ENCODE measurements around the gene ZNF598. TPM values are rescaled to one million over a fixed set of nuclear protein-coding genes. Genes with fewer than 3 reads are reported as not detected.
A peak's percentile ranks its signal among the peaks of the same experiment; 100 is the strongest.

Gene ZNF598
- total RNA-seq, 2 donors from 2014 or later, result 45.4 to 64.3 TPM

DNA sequence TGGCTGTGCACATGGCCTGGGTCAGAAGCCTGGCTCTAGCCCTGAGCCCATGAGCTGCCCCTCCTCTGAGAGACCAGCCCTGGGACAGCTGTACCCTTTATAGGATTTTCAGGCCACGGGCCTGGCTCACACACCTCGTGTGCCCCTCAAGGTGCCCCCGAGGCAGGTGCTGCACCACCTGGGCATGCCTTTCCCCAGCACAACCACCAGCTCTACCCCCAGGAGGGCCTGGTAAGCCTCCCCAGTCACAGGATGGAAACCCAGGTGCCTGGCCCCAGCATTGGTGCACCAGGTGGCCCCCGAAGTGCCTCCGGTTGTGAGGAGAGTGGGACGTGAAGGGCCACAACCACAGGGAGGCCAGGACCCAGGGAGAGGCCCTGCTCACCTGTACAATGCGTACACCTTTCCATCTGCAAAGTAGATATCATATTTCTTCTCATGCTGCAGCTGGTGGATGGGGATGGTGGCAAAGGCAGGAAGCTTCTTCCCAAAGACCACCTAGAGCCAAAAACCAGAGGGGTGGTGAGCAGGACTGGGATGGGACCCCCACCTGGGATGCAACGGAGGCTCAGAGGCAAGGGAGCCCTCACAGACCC is 6.3 kb downstream of the ZNF598 start:
- Histone ChIP-seq H3K36me3 (peaks cover 36% of the 10 kb centered on the region), H3K27me3 (no peaks in the 10 kb centered on the region), H3K9me3 (no peaks in the 10 kb centered on the region), H3K27ac (peak overlapping the region; percentile 23), H3K4me1 (peaks cover 29% of the 10 kb centered on the region), H3K4me3 (no peak overlapping the region), H3K9ac (ENCODE audit: low read depth in 2 of 2, low read length in 2 of 2) (no peak overlapping the region)
- TF ChIP-seq, protein P1, sequence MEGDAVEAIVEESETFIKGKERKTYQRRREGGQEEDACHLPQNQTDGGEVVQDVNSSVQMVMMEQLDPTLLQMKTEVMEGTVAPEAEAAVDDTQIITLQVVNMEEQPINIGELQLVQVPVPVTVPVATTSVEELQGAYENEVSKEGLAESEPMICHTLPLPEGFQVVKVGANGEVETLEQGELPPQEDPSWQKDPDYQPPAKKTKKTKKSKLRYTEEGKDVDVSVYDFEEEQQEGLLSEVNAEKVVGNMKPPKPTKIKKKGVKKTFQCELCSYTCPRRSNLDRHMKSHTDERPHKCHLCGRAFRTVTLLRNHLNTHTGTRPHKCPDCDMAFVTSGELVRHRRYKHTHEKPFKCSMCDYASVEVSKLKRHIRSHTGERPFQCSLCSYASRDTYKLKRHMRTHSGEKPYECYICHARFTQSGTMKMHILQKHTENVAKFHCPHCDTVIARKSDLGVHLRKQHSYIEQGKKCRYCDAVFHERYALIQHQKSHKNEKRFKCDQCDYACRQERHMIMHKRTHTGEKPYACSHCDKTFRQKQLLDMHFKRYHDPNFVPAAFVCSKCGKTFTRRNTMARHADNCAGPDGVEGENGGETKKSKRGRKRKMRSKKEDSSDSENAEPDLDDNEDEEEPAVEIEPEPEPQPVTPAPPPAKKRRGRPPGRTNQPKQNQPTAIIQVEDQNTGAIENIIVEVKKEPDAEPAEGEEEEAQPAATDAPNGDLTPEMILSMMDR (IDR thresholded peaks at IDR 0.05), result no peak
- DNase-seq, result no peak
- intact Hi-C loops (cut with DNase I), result no loop called here

DNA sequence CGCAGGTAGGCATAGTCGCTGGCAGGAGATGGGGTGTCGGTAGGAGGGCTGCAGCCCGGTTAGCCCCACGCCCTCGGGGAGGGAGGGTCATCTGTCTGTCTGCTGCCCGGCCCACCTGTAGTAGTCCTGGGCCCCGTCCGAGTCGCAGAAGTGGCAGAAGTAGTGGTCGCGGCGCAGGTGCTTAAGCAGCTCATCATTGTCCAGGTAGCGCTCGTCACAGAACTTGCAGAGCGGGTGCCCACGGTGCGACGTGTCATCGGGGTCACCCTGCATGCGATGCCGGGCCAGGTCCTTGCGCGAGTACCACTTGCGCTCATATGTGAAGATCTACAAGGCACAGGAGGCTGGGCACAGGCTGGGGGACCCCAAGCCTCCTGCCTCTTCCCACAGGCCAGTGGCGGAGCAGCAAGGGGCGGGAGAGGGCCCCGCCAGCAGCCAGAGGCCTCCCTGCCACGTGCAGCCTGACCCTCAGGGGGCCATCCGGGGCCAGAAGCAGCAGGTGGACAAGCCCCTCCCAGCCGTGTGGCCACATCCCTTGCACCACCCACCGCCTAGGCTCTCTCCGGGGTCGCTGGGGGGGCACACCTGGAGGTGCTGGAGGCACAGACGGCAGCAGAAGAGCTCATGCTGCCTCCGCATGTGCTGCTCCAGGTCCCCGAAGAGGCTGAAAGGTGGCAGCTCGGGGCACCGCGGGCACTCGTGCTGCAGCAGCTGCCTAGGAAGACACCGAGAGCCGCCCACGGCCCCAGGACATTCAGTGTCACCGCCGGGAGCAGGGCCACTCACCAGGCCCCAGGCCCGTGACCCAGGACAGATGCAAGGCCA is 7.0 kb downstream of the ZNF598 start:
- H3K4me1 ChIP-seq, result peaks cover 21% of the 10 kb centered on the region
- intact Hi-C loops (cut with DNase I), result no loop called here
- no peak overlapping the region for H3K4me3 ChIP-seq
- H3K9me3 ChIP-seq, result no peaks in the 10 kb centered on the region
- no peaks in the 10 kb centered on the region for H3K27me3 ChIP-seq
- H3K27ac ChIP-seq, result no peak overlapping the region
- H3K9ac ChIP-seq (ENCODE audit: low read depth in 2 of 2, low read length in 2 of 2), result no peak overlapping the region
- TF ChIP-seq, protein P1 (IDR thresholded peaks at IDR 0.05), result no peak
- peaks cover 41% of the 10 kb centered on the region for H3K36me3 ChIP-seq
- DNase-seq, result no peak

DNA sequence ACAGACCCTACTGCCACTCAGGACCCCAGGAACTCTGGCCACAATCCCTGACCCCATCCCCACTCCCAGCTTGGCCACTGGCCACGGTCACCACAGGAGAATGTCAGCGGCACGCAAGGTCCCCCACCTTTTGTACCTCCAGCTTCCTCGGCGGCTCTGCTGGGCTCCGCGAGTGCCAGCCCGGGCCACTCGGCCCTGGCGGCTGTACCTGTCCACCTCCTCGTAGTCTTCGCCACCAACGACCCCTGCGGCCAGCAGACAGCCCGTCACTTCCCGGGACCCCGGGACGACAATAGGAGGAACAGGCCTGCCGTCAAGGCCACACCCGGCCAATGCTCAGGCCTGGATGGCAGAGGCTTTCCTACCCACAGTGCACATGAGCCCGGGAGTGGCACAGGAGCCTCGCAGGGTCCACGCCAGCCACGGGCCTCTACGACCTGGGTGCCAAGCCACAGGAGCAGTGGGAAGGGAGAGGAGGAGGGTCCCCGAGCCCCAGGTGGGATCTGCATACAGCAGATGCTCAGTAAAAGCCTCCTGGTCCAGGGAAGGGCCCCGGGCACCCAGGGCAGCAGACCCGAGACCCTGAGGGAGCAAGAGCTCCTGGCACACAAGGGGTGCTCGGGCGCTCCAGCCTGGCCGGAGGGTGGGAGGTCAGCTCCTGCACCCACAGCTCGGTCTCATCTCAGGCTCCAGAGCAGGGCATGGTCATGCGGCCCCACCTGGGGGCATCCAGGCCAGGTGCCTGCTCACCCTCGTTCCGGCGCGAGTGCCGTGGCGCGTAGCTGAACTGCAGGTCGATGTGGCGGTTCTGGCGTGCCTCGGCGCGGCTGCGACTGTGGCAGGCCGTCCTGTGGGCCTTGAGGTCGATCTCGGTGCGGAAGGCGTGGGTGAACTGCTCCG is 7.9 kb downstream of the ZNF598 start:
- Histone ChIP-seq H3K4me1 (peaks cover 15% of the 10 kb centered on the region), H3K27ac (no peak overlapping the region), H3K36me3 (peaks cover 41% of the 10 kb centered on the region), H3K9me3 (no peaks in the 10 kb centered on the region), H3K9ac (ENCODE audit: low read depth in 2 of 2, low read length in 2 of 2) (no peak overlapping the region), H3K27me3 (no peaks in the 10 kb centered on the region), H3K4me3 (no peak overlapping the region)
- intact Hi-C loops (cut with DNase I), result no loop called here
- no peak for DNase-seq
- TF ChIP-seq, protein P1 (IDR thresholded peaks at IDR 0.05), result no peak

DNA sequence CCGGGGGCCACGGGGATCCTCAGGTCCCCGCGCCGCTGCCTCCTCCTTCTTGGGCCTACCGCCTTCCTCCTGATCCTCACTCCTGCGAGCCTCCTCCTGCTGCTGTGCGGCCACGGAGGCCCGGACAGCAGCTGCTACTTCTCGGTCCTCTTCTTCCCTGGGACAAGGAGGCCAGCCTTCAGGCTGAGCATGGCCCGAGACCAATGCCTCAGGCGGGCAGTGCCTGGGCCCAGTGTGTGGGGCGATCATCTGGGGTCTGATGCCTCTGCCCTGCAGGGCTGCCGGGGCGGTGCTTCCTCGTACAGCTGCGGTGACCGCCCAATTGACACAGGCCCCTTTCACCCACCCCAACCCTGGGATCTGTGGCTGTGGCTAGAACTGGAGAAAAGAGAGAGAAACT is 8.6 kb downstream of the ZNF598 start:
- TF ChIP-seq, protein P1 (IDR thresholded peaks at IDR 0.05), result no peak
- H3K4me1 ChIP-seq, result peaks cover 15% of the 10 kb centered on the region
- no peak overlapping the region for H3K27ac ChIP-seq
- intact Hi-C loops (cut with DNase I), result no loop called here
- DNase-seq, result no peak
- H3K9ac ChIP-seq (ENCODE audit: low read depth in 2 of 2, low read length in 2 of 2), result no peak overlapping the region
- H3K36me3 ChIP-seq, result peaks cover 41% of the 10 kb centered on the region
- no peaks in the 10 kb centered on the region for H3K9me3 ChIP-seq
- no peak overlapping the region for H3K4me3 ChIP-seq
- H3K27me3 ChIP-seq, result no peaks in the 10 kb centered on the region

DNA sequence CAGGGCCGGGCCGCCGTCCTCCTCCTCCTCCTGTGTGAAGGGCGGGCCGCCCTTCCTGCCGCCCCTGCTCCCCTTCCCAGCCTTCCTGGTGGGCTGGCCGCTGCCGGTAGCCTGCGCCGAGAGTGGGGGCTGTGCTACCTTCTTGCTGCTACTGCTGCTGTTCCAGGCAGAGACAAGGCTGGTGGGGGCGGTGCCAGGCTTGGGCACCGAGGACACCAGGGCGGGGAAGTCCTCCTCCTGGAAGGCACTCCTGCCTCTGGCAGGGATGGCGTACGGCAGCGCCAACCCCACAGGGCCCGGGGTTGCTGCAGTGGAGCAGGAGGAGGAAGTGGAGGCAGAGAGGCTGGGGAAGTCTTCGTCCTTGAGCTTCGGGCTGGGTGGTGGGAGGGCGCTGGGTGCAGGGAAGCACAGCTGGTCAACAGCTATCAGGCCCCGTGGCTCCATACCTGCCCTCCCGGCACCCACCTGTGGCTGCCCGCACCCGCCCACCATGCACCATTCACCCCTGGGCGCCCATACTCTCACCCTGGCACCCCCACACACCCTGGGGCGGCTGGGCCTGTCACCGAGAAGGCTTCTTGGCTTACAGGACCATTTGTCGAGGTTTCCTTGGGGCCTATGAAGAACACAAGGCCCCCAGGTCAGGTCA is 9.6 kb downstream of the ZNF598 start:
- Histone ChIP-seq H3K9me3 (no peaks in the 10 kb centered on the region), H3K27ac (no peak overlapping the region), H3K36me3 (peaks cover 41% of the 10 kb centered on the region), H3K27me3 (no peaks in the 10 kb centered on the region), H3K9ac (ENCODE audit: low read depth in 2 of 2, low read length in 2 of 2) (no peak overlapping the region), H3K4me1 (peaks cover 11% of the 10 kb centered on the region), H3K4me3 (no peak overlapping the region)
- TF ChIP-seq, protein P1 (IDR thresholded peaks at IDR 0.05), result no peak
- DNase-seq, result no peak
- intact Hi-C loops (cut with DNase I), result no loop called here
